GM19328 (cell line): ENCODE results near the gene FOS.
"Not testable (repeated sequence)": the region's sequence is repeated elsewhere in the genome, so short reads cannot be mapped to it uniquely, and the experiment has no call there.

Experiments
- ATAC-seq: cut with Tn5 transposase; IDR thresholded peaks from one replicate; pipeline ENCODE4 v1.9.1; 2021; ENCODE audit warnings: mild to moderate bottlenecking, moderate library complexity; ENCODE audit not compliant: unreplicated experiment

FOS gene

GRCh38 chr14:75274899-75275569 lies 3.6 kb upstream of the FOS start:
- ATAC-seq = no peak

GRCh38 chr14:75275598-75275997 lies 3.0 kb upstream of the FOS start:
- no peak for ATAC-seq

- no peak for ATAC-seq
Observed at GRCh38 chr14:75277008-75277814, 1.4 kb upstream of the FOS start.

- ATAC-seq = no peak
Observed at GRCh38 chr14:75277815-75278421, 710 bp upstream of the FOS start.

GRCh38 chr14:75279153-75279762 lies 630 bp downstream of the FOS start:
- ATAC-seq = no peak

- no peak for ATAC-seq
Observed at GRCh38 chr14:75279763-75280290, 1.2 kb downstream of the FOS start.

GRCh38 chr14:75280291-75280830 lies 1.7 kb downstream of the FOS start:
- ATAC-seq = no peak

- ATAC-seq = no peak
Observed at GRCh38 chr14:75280831-75281653, 2.4 kb downstream of the FOS start.

GRCh38 chr14:75281654-75282019 lies 3.0 kb downstream of the FOS start:
- no peak for ATAC-seq

- no peak for ATAC-seq
Observed at GRCh38 chr14:75282170-75282554, 3.5 kb downstream of the FOS start.

- ATAC-seq = not testable (repeated sequence)
Observed at GRCh38 chr14:75282555-75283161, 4.0 kb downstream of the FOS start.

- ATAC-seq = no peak
Observed at GRCh38 chr14:75283162-75283832, 4.7 kb downstream of the FOS start.

GRCh38 chr14:75283833-75284563 lies 5.4 kb downstream of the FOS start:
- no peak for ATAC-seq

- ATAC-seq = no peak
Observed at GRCh38 chr14:75285331-75285730, 6.7 kb downstream of the FOS start.

GRCh38 chr14:75286313-75286712 lies 7.7 kb downstream of the FOS start:
- ATAC-seq = no peak

- no peak for ATAC-seq
Observed at GRCh38 chr14:75289840-75290388, 11.3 kb downstream of the FOS start.

- ATAC-seq = no peak
Observed at GRCh38 chr14:75290851-75291250, 12.2 kb downstream of the FOS start.

- ATAC-seq = no peak
Observed at GRCh38 chr14:75291331-75291730, 12.7 kb downstream of the FOS start.
